HG03103 (cell line): Measurements from ENCODE around the gene DNAH1.
A peak's percentile ranks its signal among the peaks of the same experiment; 100 is the strongest.
"Not testable (repeated sequence)": the region's sequence is repeated elsewhere in the genome, so short reads cannot be mapped to it uniquely, and the experiment has no call there.

Experiments used
- ATAC-seq: cut with Tn5 transposase; IDR thresholded peaks from one replicate; pipeline ENCODE4 v1.9.1; 2021; ENCODE audit warnings: low read depth; ENCODE audit not compliant: unreplicated experiment

Gene DNAH1

DNA sequence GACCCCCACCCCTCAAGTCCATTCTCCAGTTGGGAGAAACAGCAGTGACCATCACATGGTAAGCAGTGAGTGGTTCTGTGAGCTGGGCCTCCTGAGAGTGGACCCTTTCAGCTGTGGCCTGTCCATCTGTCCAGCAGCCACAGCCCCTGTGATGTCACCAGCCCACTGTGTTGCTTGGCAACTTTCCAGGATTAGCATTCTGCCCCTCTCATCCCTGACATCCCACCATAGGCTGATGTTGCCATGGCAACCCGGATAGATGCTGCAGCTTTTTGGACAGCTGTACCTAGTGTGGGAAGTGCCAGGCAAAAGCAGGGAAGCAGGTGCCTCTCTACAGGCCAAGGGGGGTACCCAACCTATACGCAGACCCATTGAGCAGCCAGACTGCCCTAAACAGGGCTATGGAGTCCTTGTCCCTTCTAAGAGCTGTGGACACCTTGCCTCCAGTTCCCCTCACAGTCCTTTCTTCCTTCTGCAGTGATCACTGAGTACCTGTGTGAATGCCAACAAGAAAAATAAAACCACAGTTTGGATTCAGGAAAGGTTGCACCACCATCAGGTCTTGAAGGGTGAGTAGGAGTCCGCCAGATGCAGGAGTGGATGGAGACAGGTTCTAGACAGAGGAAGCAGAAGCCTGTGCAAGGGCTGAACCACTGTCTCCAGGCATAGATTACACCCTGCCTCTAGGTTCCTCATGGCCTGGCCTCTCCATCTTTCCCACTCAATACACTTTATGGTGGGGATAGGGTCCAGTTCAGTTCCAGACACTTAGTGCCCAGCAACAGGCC, at the start of gene DNAH1:
Gene DNAH1 (plus strand): TSS at position 343 of the 788 bp plus-strand sequence. CDS start 6,124 bp downstream, outside the sequence.
- no peak for ATAC-seq

DNA sequence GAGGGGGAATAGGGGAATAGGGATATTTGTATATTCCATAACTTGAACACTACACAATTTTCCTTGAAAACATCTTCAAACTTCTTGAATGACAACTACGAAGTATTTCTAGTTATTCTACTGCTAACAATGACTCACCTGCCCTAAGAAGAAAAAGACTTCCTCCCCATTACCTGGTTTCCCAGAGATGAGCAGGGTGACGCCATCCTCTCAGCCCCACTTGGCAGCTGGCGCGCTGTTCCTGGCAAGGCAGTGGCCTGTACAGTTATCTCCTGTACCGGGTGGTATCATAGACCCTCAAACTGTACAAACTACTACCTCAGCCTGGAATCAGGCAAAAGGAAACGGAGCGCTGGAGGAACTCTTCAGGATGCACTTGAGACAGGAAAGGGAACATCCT, 48.1 kb upstream of the DNAH1 start:
- no peak for ATAC-seq

GRCh38 chr3:52269776-52270175, 46.3 kb upstream of the DNAH1 start:
- ATAC-seq = no peak

DNA sequence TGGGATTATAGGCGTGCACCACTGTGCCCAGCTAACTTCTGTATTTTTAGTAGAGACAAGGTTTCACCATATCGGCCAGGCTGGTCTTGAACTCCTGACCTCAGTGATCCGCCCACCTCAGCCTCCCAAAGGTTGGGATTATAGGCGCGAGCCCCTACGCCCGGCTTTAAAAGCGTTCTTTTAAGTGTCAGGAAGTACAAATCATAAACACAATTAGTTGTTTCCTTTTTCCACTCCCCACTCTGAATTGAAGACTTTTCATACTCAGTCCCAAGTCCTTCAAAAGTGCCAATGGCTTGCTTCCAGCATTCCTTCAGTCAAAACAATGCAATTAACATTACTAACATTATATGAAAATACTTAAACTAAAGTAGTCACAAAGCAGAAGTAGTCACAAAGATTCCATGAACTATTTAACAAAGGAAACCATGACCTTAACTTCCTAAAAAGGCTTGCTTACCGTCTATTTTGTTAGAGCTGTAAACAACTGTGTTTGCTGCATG, 45.8 kb upstream of the DNAH1 start:
- ATAC-seq = no peak

- ATAC-seq = not testable (repeated sequence)
These were observed 43.9 kb upstream of the DNAH1 start for GRCh38 chr3:52272172-52272571.

DNA sequence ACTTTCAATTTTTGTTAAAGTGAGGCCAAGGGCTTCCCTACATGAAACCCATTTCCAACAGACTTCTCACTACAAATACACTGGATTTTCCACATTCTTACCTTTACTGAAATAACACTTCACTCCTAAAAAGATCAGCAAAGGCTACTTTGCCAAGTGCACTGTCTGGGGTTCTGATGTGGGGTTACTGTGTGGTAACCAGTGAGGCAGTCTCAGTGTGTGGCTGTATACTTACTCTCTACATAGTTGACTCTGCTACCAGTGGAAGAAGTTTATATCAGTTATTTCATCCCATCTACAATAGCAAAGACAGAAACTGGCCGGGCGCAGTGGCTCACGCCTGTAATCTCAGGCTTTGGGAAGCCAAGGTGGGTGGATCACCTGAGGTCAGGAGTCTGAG, 43.3 kb upstream of the DNAH1 start:
- no peak for ATAC-seq

DNA sequence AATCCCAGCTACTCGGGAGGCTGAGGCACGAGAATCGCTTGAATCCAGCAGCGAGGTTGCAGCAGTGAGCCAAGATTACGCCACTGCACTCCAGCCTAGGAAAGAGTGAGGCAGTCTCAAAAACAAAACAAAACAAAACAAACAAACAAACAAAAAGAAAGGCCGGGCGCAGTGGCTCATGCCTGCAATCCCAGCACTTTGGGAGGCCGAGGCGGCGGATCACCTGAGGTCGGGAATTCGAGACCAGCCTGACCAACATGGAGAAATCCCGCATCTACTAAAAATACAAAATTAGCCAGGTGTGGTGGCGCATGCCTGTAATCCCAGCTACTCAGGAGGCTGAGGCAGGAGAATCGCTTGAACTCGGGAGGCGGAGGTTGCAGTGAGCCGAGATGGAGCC, 41.3 kb upstream of the DNAH1 start:
- not testable (repeated sequence) for ATAC-seq

DNA sequence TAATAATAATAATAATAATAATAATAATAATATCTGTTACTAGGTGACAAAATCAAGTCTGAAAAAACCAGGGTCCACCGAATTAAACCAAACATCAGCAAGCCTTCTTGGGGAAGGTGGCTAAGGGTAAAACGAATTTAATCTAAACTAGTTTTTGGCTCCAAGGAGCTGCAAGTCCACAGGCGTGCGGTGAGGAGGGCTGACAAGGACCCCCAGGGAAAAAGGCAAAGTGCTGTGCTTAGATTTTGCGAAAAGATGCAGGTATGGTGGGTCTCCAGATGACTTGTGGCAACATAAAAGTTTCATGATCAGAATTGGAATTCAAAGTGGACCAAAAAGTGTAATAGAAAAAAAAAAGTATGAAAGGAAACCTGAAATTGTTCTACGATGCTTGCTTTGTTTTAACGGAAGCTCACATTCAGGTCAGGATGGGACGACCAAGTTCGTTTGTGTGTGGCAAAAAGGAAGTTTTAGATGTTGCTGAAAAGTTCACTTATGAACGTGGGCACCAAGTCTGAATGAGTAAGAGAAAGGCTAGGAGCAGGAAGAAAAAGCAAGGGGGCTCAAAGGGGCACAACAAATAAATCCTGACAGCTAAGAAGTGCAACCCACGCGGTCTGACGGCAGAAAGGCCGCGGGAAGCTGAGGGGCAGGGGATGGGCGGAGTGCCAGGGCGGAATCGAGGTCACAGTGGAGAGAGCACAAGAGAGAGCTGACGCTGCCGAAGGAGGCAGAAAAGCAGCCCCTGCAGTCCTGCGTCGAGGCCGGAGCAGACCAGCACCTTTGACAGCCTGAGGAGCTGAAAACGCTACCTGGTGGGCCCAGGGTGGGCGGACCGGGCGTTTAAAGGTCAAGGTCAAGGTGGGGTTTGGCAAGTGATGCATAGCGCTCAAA, 38.8 kb upstream of the DNAH1 start:
- ATAC-seq = peak; percentile 39

DNA sequence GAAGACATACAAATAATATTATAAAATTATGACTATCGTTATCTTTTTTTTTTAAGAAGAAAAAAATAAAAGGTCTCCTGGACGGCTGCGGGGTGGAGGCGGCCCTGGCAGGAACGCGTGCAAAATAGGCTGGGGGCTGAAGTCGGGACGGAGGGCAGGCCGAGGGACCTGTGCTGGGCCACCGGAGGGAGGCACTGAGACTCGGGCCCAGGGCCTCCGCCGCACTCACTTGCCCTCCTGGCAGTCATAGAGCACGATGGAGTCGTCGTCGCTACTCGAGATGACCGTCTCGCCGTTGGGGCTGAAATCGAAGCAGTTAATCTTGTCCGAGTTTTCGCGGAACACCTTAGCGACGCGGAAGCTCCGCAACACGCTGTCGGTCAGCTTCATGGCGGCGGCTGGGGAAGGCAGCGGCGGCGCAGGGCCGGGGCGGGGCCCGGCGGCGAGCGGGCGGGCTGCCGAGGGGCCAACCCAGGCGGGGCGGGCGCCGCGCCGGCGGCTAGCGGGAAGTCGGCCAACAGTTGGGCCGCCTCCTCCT, 38.1 kb upstream of the DNAH1 start:
- ATAC-seq = peak; percentile 37

DNA sequence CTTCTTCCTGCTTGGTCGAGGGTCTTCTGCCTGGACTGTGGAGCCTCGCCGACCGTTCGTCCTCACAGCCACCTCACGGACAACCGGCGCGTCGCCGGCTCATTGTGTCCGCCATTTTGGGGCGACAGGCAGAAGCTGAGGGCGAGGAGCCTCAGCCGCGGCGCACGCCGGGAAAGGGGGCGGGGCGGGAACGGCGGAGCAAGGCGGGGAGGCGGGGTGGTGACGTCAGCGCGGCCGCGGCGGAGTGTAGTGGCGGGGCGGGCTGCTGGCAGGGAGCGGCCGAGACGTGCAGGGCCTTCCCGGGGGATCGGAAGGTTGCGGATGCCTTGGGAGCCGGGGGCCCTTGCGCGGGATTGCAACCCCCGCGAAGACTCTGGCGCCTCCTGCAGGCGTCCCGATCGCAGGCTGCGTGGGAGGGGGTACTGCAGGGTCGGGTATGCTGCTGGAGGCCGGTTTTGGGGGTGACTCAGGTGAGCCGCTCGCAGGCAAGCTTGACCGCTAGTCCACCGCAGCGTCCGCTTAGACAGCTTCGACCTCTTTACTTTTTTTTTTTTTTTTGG, 37.5 kb upstream of the DNAH1 start, which contains the start of gene WDR82:
Gene WDR82 (minus strand): TSS at position 140 of the 560 bp plus-strand sequence. CDS start 288 bp downstream, outside the sequence.
- peak; percentile 83 for ATAC-seq

GRCh38 chr3:52279596-52279995, 36.5 kb upstream of the DNAH1 start:
- no peak for ATAC-seq

GRCh38 chr3:52280050-52280461, 36.1 kb upstream of the DNAH1 start:
- no peak for ATAC-seq

- ATAC-seq = no peak
These were observed 33.9 kb upstream of the DNAH1 start for GRCh38 chr3:52281981-52282801.

- ATAC-seq = no peak
These were observed 32.8 kb upstream of the DNAH1 start for GRCh38 chr3:52283306-52283705.

DNA sequence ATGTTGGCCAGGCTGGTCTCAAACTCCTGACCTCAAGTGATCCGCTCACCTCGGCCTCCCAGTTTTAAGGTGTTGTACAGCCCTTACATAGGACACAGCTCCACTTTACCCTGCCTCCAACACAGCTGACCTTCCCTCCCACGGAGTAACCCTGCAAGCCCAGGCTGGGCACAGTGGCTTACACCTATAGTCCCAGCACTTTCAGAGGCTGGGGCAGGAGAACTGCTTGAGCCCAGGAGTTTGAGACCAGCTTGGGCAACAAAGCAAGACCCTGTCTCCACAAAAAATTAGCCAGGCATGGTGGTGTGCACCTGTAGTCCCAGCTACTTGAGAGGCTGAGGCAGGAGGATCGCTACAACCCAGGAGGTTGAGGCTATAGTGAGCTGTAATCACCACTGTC, 32.1 kb upstream of the DNAH1 start:
- ATAC-seq = not testable (repeated sequence)

GRCh38 chr3:52286777-52287110, 29.4 kb upstream of the DNAH1 start:
- no peak for ATAC-seq

DNA sequence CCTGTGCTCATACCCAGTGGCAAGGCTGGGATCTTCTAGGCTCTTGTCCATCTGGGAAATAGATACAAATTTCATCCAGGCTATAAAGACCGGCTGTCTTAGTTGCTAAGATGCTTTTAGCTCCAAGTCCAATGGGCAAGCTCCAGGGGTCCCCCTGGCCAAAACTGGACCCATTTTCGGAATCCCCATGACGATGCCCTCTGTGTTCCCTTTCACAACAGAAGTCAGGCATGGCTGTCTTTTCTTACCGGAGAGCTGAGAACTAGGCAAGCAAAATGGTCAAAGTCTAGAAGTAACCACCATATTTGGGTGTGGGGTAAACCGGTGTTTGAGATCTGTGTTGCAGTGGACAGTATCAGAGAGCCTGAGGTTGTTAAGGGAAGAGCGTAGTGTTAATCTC, 27.4 kb upstream of the DNAH1 start:
- no peak for ATAC-seq

DNA sequence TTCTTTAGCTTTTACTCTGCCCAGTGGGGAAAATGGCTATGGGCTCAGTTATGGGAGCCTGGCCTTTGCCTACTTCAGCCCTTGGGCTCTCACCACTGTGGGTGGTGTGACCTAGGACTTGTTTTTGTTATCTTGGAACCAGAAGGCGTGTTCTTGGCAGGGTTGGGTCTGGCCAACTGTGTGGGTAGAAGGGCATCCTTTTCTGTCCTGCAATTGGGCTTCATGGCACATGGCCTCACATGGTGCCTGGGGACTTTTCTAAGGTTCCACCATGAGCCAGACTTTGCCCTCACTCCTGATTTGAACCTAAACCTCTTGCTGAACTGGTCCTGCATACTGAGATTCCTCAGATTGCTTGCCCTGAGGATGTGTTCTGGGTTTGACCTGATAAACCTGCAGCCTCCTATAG, 26.8 kb upstream of the DNAH1 start:
- ATAC-seq = no peak

- no peak for ATAC-seq
These were observed 26.1 kb upstream of the DNAH1 start for GRCh38 chr3:52289747-52290595.
